K562 (cell line): ENCODE measurements around the gene CARMIL1. TPM values are rescaled to one million over a fixed set of nuclear protein-coding genes. Genes with fewer than 3 reads are reported as not detected.

ENCODE experiments used
- ATAC-seq: fragments of 200-7000 bp; cut with Tn5 transposase; 3 replicates; pipeline ENCODE4 v1.9.1; 2020; ENCODE audit warnings: moderate library complexity
- BruUV-seq: library from RNA; stranded (reverse); fragments of 400-500 nt; replicated peaks from 2 replicates; lab custom pipeline; 2021; lab: Mats Ljungman, UMichigan
- CTCF ChIA-PET: fragments of 300-600 bp; formaldehyde crosslinking; extraction: SDS; loops from one replicate; lab custom pipeline; 2021; ENCODE audit warnings: low intra/inter-chr PET ratio; lab: Yijun Ruan, JAX
- POLR2A ChIA-PET: fragments of 300-600, 350-650 bp; sonication (Branson Sonifier 250); formaldehyde crosslinking; extraction: SDS; loops from one replicate; lab custom pipeline; 2021; ENCODE audit warnings: antibody characterized with exemption, inconsistent platforms; lab: Yijun Ruan, JAX
- DNase-seq, 4 experiments: peaks; one replicate each; pipeline versions ENCODE4 v3.0.0 to v3.0.0-alpha.2; 2011 to 2018; ENCODE audit warnings: low spot score in 3 of 4, mixed read lengths in 3 of 4; ENCODE audit errors: extremely low read depth in 1 of 4
- FAIRE-seq: peaks from 2 replicates; lab custom pipeline; 2011; peaks lifted over from hg19 to GRCh38; lab: Jason Lieb, UNC
- H2AFZ ChIP-seq: 2 replicates; pipeline ENCODE4 v1.6.0; 2011; ENCODE audit warnings: low read depth, low read length, control low read depth, inconsistent platforms
- H3K27ac ChIP-seq: fragments of 200-600 bp; 3 replicates; pipeline ENCODE4 v1.8.0; 2011; ENCODE audit warnings: low read depth, mild to moderate bottlenecking, control low read depth, inconsistent platforms, low read length, moderate library complexity, mixed read lengths; ENCODE audit errors: extremely low read depth
- H3K27me3 ChIP-seq, 2 experiments: fragments of 300-600 bp in 1 of 2; 2 replicates in 1 of 2; 3 replicates in 1 of 2; pipeline versions ENCODE4 v1.6.0 to v1.8.0; 2011; ENCODE audit warnings: inconsistent platforms in 2 of 2, low read length in 2 of 2, mild to moderate bottlenecking in 1 of 2, mixed read lengths in 1 of 2, moderate library complexity in 1 of 2; ENCODE audit not compliant: control insufficient read depth in 2 of 2, insufficient read depth in 2 of 2
- H3K36me3 ChIP-seq: fragments of 300-600 bp; 3 replicates; pipeline ENCODE4 v1.8.0; 2011; ENCODE audit warnings: mild to moderate bottlenecking, low read length, inconsistent platforms; ENCODE audit not compliant: control insufficient read depth, insufficient read depth
- H3K4me1 ChIP-seq, 2 experiments: fragments of 200-600 bp in 1 of 2; replicated peaks in 1 of 2; 2 replicates in 1 of 2; 3 replicates in 1 of 2; pipeline versions ENCODE4 v1.5.1 to v1.8.0; 2011; ENCODE audit warnings: inconsistent platforms in 2 of 2, low read length in 2 of 2, mild to moderate bottlenecking in 1 of 2, mixed read lengths in 1 of 2, moderate library complexity in 1 of 2; ENCODE audit not compliant: control insufficient read depth in 2 of 2, insufficient read depth in 2 of 2
- H3K4me2 ChIP-seq: 2 replicates; pipeline ENCODE4 v1.6.1; 2011; ENCODE audit warnings: low read length, control low read depth, inconsistent platforms, mixed read lengths; ENCODE audit not compliant: insufficient read depth
- H3K4me3 ChIP-seq: fragments of 200-600 bp; sonication (generic), shearing (Covaris generic); 2 replicates; pipeline ENCODE4 v1.5.1; 2016; ENCODE audit warnings: control low read depth, inconsistent platforms
- H3K79me2 ChIP-seq: fragments of 200-600 bp; 3 replicates; pipeline ENCODE4 v1.8.0; 2011; ENCODE audit warnings: low read length, inconsistent platforms; ENCODE audit not compliant: control insufficient read depth, insufficient read depth
- H3K9ac ChIP-seq, 2 experiments: 2 replicates each; pipeline versions ENCODE4 v1.6.0 to v1.6.1; 2011; ENCODE audit warnings: low read depth in 2 of 2, low read length in 2 of 2, control low read depth in 1 of 2, inconsistent platforms in 1 of 2, mild to moderate bottlenecking in 1 of 2, mixed read lengths in 1 of 2; ENCODE audit not compliant: insufficient read depth in 1 of 2
- H3K9me1 ChIP-seq: one replicate; pipeline ENCODE4 v1.6.0; 2011; ENCODE audit warnings: inconsistent platforms, mild to moderate bottlenecking, low read length, moderate library complexity; ENCODE audit not compliant: control insufficient read depth, insufficient read depth
- H3K9me3 ChIP-seq: replicated peaks from 2 replicates; pipeline ENCODE4 v1.5.1; 2011; ENCODE audit warnings: low read depth, low read length, inconsistent platforms; ENCODE audit not compliant: control insufficient read depth, insufficient read depth
- H4K20me1 ChIP-seq: replicated peaks from 2 replicates; pipeline ENCODE4 v1.6.1; 2011; ENCODE audit warnings: low read length, inconsistent platforms, mixed read lengths; ENCODE audit not compliant: control insufficient read depth, insufficient read depth
- HDAC2 ChIP-seq: fragments of 450-650 bp; IDR thresholded peaks from 2 replicates; pipeline ENCODE4 v1.6.1; 2016; ENCODE audit warnings: mild to moderate bottlenecking
- LCOR ChIP-seq: sonication (generic); formaldehyde crosslinking; IDR thresholded peaks from 2 replicates; pipeline ENCODE4 v1.8.0; 2022; ENCODE audit warnings: mild to moderate bottlenecking, missing genetic modification reagents
- MYC ChIP-seq, 2 experiments: fragments of 250-450 bp in 1 of 2; sonication (Bioruptor Pico) in 1 of 2; IDR thresholded peaks; 2 replicates each; pipeline versions ENCODE4 v1.5.1 to v1.6.1; 2012 to 2021; ENCODE audit warnings: low read depth in 2 of 2, borderline replicate concordance in 1 of 2, improper control_type of control experiment in 1 of 2, low read length in 1 of 2, mild to moderate bottlenecking in 1 of 2, moderate library complexity in 1 of 2
- PTRF ChIP-seq: fragments of 450-650 bp; IDR thresholded peaks from 2 replicates; pipeline ENCODE4 v1.6.1; 2016; ENCODE audit warnings: mild to moderate bottlenecking, missing genetic modification characterization, missing compliant biosample characterization
- RBM14 ChIP-seq: fragments of 200-400 bp; formaldehyde crosslinking; IDR thresholded peaks from 2 replicates; pipeline ENCODE4 v1.6.1; 2018; ENCODE audit warnings: low read depth, mild to moderate bottlenecking, low read length, moderate library complexity, borderline replicate concordance; ENCODE audit not compliant: insufficient read depth
- STAT5A ChIP-seq: IDR thresholded peaks from 2 replicates; pipeline ENCODE4 v1.6.1; 2012; ENCODE audit warnings: low read length, inconsistent platforms, borderline replicate concordance
- ZEB2 ChIP-seq: fragments of 450-650 bp; IDR thresholded peaks from 2 replicates; pipeline ENCODE4 v1.6.1; 2016
- WGBS: fragments of 100-300 bp; shearing (Covaris generic); methylation state at CpG from one replicate; pipeline ENCODE4 v1.1.6; 2016; ENCODE audit warnings: low coverage, mixed read lengths; ENCODE audit not compliant: insufficient coverage; ENCODE audit errors: missing lambda C conversion rate; 5-methylcytosine and 5-hydroxymethylcytosine counted together
- in situ Hi-C: fragments of 300-500 bp; cut with MboI; formaldehyde crosslinking; loops from 4 replicates; pipeline ENCODE4 v1.15.0; 2018; ENCODE audit warnings: inconsistent platforms, mixed read lengths
- intact Hi-C: fragments of 100-400 bp; cut with micrococcal nuclease; formaldehyde crosslinking; loops from 2 replicates; pipeline ENCODE4 v1.14.2; 2022
- polyA plus RNA-seq, 8 experiments: library from polyadenylated mRNA; depleted of rRNA in 4 of 8; stranded (reverse) in 5 of 8; unstranded in 3 of 8; fragments of >200 nt; fragmentation: Nextera tagmentation in 2 of 8; fragmentation: Illumina TruSeq in 1 of 8; extraction: Ambion mirVana in 2 of 8; extraction: Trizol in 1 of 8; gene quantifications; 2 replicates each; pipeline versions ENCODE4 v1.2.1 to v1.2.3, GENCODE V29; 2011 to 2014; ENCODE audit warnings: inconsistent platforms in 1 of 8, missing spikeins in 1 of 8
- total RNA-seq, 7 experiments: library from RNA; depleted of rRNA in 6 of 7; stranded (reverse); fragments of >200 nt in 6 of 7; fragmentation: Illumina TruSeq in 2 of 7; extraction: Trizol in 2 of 7; gene quantifications; 2 replicates each; pipeline versions ENCODE4 v1.2.1 to v1.2.3, GENCODE V29; 2011 to 2021; ENCODE audit warnings: low replicate concordance in 1 of 7
- TF ChIP-seq, protein P1 (sequence below), 2 experiments: fragments of 450-650 bp; IDR thresholded peaks; 2 replicates each; pipeline ENCODE4 v1.6.1; 2016

Gene CARMIL1
- total and polyA plus RNA-seq, 9 of the 15 experiments (the other 6 are each of a cell fraction or from before 2014, with no cell fraction given) = 0.04 to 0.32 (median 0.10) TPM; not detected in 1

DNA sequence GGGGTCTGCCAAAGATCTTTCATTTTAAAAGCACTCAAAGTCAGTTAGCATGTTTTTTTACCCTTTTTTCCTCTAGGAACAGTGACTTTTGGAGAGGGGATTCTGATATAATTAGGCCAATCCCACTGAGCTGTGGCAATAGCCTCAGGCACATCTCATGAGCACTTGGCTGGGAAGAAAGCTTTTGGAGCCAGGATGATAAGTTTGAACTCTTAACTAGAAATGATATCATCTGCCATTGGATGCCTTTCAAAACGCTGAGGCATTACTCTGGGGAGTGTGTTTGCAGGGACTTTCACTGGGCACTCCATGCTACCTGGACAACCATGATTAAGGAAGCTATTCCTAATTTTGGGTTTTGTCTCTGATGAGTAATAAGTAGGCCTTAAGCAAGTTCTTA, 376.5 kb downstream of the CARMIL1 start:
- FAIRE-seq (no peak), DNase-seq (no peak), ATAC-seq (no peak)
- Histone ChIP-seq H3K27me3 (no peaks in the 10 kb centered on the region; a peak in 1 of 5 replicates), H3K4me1 (peaks cover 0 to 5% of the 10 kb centered on the region in 2 experiments; a peak in 2 of 5 replicates), H3K9me3 (no peaks in the 10 kb centered on the region), H4K20me1 (no peaks in the 10 kb centered on the region), H3K27ac (no peak overlapping the region), H3K36me3 (no peaks in the 10 kb centered on the region), H3K4me2 (no peak overlapping the region), H3K9ac (no peak overlapping the region), H3K9me1 (no peaks in the 10 kb centered on the region), H2AFZ (no peak overlapping the region), H3K4me3 (no peak overlapping the region), H3K79me2 (no peaks in the 10 kb centered on the region)
- intact Hi-C loops (no loop called here), in situ Hi-C loops (no loop called here)
- TF ChIP-seq, protein P1, sequence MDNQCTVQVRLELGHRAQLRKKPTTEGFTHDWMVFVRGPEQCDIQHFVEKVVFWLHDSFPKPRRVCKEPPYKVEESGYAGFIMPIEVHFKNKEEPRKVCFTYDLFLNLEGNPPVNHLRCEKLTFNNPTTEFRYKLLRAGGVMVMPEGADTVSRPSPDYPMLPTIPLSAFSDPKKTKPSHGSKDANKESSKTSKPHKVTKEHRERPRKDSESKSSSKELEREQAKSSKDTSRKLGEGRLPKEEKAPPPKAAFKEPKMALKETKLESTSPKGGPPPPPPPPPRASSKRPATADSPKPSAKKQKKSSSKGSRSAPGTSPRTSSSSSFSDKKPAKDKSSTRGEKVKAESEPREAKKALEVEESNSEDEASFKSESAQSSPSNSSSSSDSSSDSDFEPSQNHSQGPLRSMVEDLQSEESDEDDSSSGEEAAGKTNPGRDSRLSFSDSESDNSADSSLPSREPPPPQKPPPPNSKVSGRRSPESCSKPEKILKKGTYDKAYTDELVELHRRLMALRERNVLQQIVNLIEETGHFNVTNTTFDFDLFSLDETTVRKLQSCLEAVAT (IDR thresholded peaks at IDR 0.05) = no peak
- TF ChIP-seq HDAC2 (no peak), ZEB2 (no peak), PTRF (tag) (no peak), MYC (IDR thresholded peaks at IDR 0.05; ENCODE audit: low read depth, low read length) (no peak), MYC (CRISPR knock-in tag; IDR thresholded peaks at IDR 0.05; ENCODE audit: borderline replicate concordance, low read depth) (no peak), LCOR (CRISPR knock-in tag) (no peak), STAT5A (no peak), RBM14 (no peak)
- ChIA-PET CTCF (no interaction called here), POLR2A (no interaction called here)
- 0% methylated on average over 1 of the region's 1 CpG for WGBS
- no TSS peak for BruUV-seq
